ENCODE measurements around the gene TSPAN1.

TSPAN1 gene

GRCh38 chr1:46130606-46131005 lies 44.3 kb upstream of the TSPAN1 start:
- Histone ChIP-seq H3K9me2 (replicated peaks; ENCODE audit: low read depth, low read length) (no peaks in the 10 kb centered on the region), H3K27me3 (ENCODE audit: insufficient read depth, low read length, poor library complexity, severe bottlenecking) (no peaks in the 10 kb centered on the region), H3K9me3 (ENCODE audit: insufficient read depth, low read depth, low read length) (no peaks in the 10 kb centered on the region), H3K36me3 (ENCODE audit: insufficient read depth, low read length) (no peaks in the 10 kb centered on the region), H3K9ac (ENCODE audit: low read depth, low read length, poor library complexity, severe bottlenecking) (peak overlapping the region; percentile 100), H4K20me1 (ENCODE audit: insufficient read depth, low read length, poor library complexity, severe bottlenecking) (peaks cover 53% of the 10 kb centered on the region), H3K79me2 (ENCODE audit: insufficient read depth, low read length) (peaks cover 78% of the 10 kb centered on the region), H3F3A (ENCODE audit: low read depth) (0 out of 2 replicates have a peak, but pooled peaks cover 5% of the 10 kb centered on the region), H3K4me2 (ENCODE audit: low read depth, low read length, poor library complexity, severe bottlenecking) (peak overlapping the region; percentile 100), H3K4me3 (ENCODE audit: low read length, poor library complexity, severe bottlenecking) (peak overlapping the region; percentile 91), H3K4me1 (ENCODE audit: insufficient read depth, low read length, poor library complexity, severe bottlenecking) (peaks cover 52% of the 10 kb centered on the region), H2AFZ (ENCODE audit: low read length) (no peak overlapping the region)
- TF ChIP-seq EZH2phosphoT487 (IDR thresholded peaks at IDR 0.05; ENCODE audit: borderline replicate concordance) (no peak), CTCF (conservative IDR thresholded peaks at IDR 0.05; ENCODE audit: low read length) (no peak)

GRCh38 chr1:46131093-46131492 lies 43.8 kb upstream of the TSPAN1 start:
- Histone ChIP-seq H3K9me3 (ENCODE audit: insufficient read depth, low read depth, low read length) (no peaks in the 10 kb centered on the region), H3K4me2 (ENCODE audit: low read depth, low read length, poor library complexity, severe bottlenecking) (peak overlapping the region; percentile 100), H3K27me3 (ENCODE audit: insufficient read depth, low read length, poor library complexity, severe bottlenecking) (no peaks in the 10 kb centered on the region), H3K4me1 (ENCODE audit: insufficient read depth, low read length, poor library complexity, severe bottlenecking) (peaks cover 49% of the 10 kb centered on the region), H3K9me2 (replicated peaks; ENCODE audit: low read depth, low read length) (no peaks in the 10 kb centered on the region), H3K9ac (ENCODE audit: low read depth, low read length, poor library complexity, severe bottlenecking) (peak overlapping the region; percentile 100), H2AFZ (ENCODE audit: low read length) (no peak overlapping the region), H3K4me3 (ENCODE audit: low read length, poor library complexity, severe bottlenecking) (peak overlapping the region; percentile 91), H4K20me1 (ENCODE audit: insufficient read depth, low read length, poor library complexity, severe bottlenecking) (peaks cover 50% of the 10 kb centered on the region), H3K36me3 (ENCODE audit: insufficient read depth, low read length) (no peaks in the 10 kb centered on the region), H3K79me2 (ENCODE audit: insufficient read depth, low read length) (peaks cover 73% of the 10 kb centered on the region), H3F3A (ENCODE audit: low read depth) (0 out of 2 replicates have a peak, but pooled peaks cover 5% of the 10 kb centered on the region)
- no peak for TF ChIP-seq EZH2phosphoT487 (IDR thresholded peaks at IDR 0.05; ENCODE audit: borderline replicate concordance)
- no peak for TF ChIP-seq CTCF (conservative IDR thresholded peaks at IDR 0.05; ENCODE audit: low read length)

GRCh38 chr1:46131712-46132528 lies 43.0 kb upstream of the TSPAN1 start:
- Histone ChIP-seq H3F3A (ENCODE audit: low read depth) (0 out of 2 replicates have a peak, but pooled peaks cover 5% of the 10 kb centered on the region), H3K9ac (ENCODE audit: low read depth, low read length, poor library complexity, severe bottlenecking) (peak overlapping the region; percentile 100), H3K4me2 (ENCODE audit: low read depth, low read length, poor library complexity, severe bottlenecking) (peak overlapping the region; percentile 100), H3K36me3 (ENCODE audit: insufficient read depth, low read length) (no peaks in the 10 kb centered on the region), H3K9me3 (ENCODE audit: insufficient read depth, low read depth, low read length) (no peaks in the 10 kb centered on the region), H3K79me2 (ENCODE audit: insufficient read depth, low read length) (peaks cover 65% of the 10 kb centered on the region), H3K4me3 (ENCODE audit: low read length, poor library complexity, severe bottlenecking) (peak overlapping the region; percentile 91), H2AFZ (ENCODE audit: low read length) (peak overlapping the region; percentile 90; the same call in 1 of the 2 replicates), H4K20me1 (ENCODE audit: insufficient read depth, low read length, poor library complexity, severe bottlenecking) (peaks cover 42% of the 10 kb centered on the region), H3K27me3 (ENCODE audit: insufficient read depth, low read length, poor library complexity, severe bottlenecking) (no peaks in the 10 kb centered on the region), H3K4me1 (ENCODE audit: insufficient read depth, low read length, poor library complexity, severe bottlenecking) (peaks cover 45% of the 10 kb centered on the region), H3K9me2 (replicated peaks; ENCODE audit: low read depth, low read length) (no peaks in the 10 kb centered on the region)
- TF ChIP-seq EZH2phosphoT487 (IDR thresholded peaks at IDR 0.05; ENCODE audit: borderline replicate concordance) (no peak), CTCF (conservative IDR thresholded peaks at IDR 0.05; ENCODE audit: low read length) (no peak)
